Hepatocyte (in vitro differentiated cells): Measurements from ENCODE around the gene CPA1.

ENCODE experiments used
- EZH2 ChIP-seq: fragments of 200-600 bp; sonication (generic); IDR thresholded peaks from 2 replicates; pipeline ENCODE4 v1.6.1; 2016; ENCODE audit warnings: antibody characterized with exemption, mild to moderate bottlenecking, borderline replicate concordance
- TF ChIP-seq, protein P1 (sequence below): fragments of 200-600 bp; sonication (generic); IDR thresholded peaks from 2 replicates; pipeline ENCODE4 v1.5.1; 2016; ENCODE audit warnings: antibody characterized with exemption, mild to moderate bottlenecking; ENCODE audit not compliant: poor library complexity

- TF ChIP-seq, protein P1, sequence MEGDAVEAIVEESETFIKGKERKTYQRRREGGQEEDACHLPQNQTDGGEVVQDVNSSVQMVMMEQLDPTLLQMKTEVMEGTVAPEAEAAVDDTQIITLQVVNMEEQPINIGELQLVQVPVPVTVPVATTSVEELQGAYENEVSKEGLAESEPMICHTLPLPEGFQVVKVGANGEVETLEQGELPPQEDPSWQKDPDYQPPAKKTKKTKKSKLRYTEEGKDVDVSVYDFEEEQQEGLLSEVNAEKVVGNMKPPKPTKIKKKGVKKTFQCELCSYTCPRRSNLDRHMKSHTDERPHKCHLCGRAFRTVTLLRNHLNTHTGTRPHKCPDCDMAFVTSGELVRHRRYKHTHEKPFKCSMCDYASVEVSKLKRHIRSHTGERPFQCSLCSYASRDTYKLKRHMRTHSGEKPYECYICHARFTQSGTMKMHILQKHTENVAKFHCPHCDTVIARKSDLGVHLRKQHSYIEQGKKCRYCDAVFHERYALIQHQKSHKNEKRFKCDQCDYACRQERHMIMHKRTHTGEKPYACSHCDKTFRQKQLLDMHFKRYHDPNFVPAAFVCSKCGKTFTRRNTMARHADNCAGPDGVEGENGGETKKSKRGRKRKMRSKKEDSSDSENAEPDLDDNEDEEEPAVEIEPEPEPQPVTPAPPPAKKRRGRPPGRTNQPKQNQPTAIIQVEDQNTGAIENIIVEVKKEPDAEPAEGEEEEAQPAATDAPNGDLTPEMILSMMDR: no peak
- no peak for TF ChIP-seq EZH2
These were observed 15.8 kb upstream of the CPA1 start for GRCh38 chr7:130364451-130364850.
